Skeletal muscle cell (primary cell): ENCODE results near the gene FAM83C.

Experiments used
- DNase-seq: peaks from one replicate; pipeline ENCODE4 v3.0.0-alpha.2; 2010; ENCODE audit warnings: low read depth
- H3K4me3 ChIP-seq: 2 replicates; pipeline ENCODE4 v1.5.1; 2011; ENCODE audit warnings: low read depth, mild to moderate bottlenecking, control low read depth, low read length, moderate library complexity

The FAM83C gene

GRCh38 chr20:35243986-35244385, 48.2 kb downstream of the FAM83C start:
- DNase-seq, result no peak
- no peak overlapping the region for H3K4me3 ChIP-seq

- DNase-seq, result no peak
- H3K4me3 ChIP-seq, result no peak overlapping the region
Measured at GRCh38 chr20:35243317-35243716, 48.9 kb downstream of the FAM83C start.

- no peak for DNase-seq
Measured at GRCh38 chr20:35240811-35241293, 51.4 kb downstream of the FAM83C start.

GRCh38 chr20:35240083-35240810, 52.0 kb downstream of the FAM83C start:
- no peak overlapping the region for H3K4me3 ChIP-seq
- DNase-seq, result no peak

More at GRCh38 chr20:35240811-35241293, 51.4 kb downstream of the FAM83C start:
- H3K4me3 ChIP-seq, result no peak overlapping the region

GRCh38 chr20:35238735-35239134, 53.5 kb downstream of the FAM83C start:
- no peak for DNase-seq

GRCh38 chr20:35238170-35238569, 54.1 kb downstream of the FAM83C start:
- H3K4me3 ChIP-seq, result no peak overlapping the region
- no peak for DNase-seq

More at GRCh38 chr20:35238735-35239134, 53.5 kb downstream of the FAM83C start:
- H3K4me3 ChIP-seq, result no peak overlapping the region

GRCh38 chr20:35237486-35237885, 54.7 kb downstream of the FAM83C start:
- H3K4me3 ChIP-seq, result no peak overlapping the region
- no peak for DNase-seq

- DNase-seq, result no peak
- no peak overlapping the region for H3K4me3 ChIP-seq
Measured at GRCh38 chr20:35235881-35236280, 56.3 kb downstream of the FAM83C start.
